ENCODE measurements around the gene BSG. TPM values are rescaled to one million over a fixed set of nuclear protein-coding genes. Genes with fewer than 3 reads are reported as not detected.

The BSG gene
- total RNA-seq, 2 donors from 2014 or later, result 176 to 264 TPM

DNA sequence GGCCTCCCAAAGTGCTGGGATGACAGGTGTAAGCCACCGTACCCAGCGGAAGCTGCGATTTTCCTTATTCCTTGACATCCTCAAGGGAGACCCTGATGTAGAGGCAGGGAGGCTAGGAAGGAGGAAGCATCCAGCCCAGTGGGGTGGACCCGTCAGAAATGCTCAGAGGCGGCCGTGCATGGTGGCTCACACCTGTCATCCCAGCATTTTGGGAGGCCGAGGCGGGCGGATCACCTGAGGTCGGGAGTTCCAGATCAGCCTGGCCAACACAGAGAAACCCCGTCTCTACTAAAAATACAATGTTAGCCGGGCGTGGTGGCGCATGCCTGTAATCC, 17.0 kb upstream of the BSG start:
- TF ChIP-seq, protein P1, sequence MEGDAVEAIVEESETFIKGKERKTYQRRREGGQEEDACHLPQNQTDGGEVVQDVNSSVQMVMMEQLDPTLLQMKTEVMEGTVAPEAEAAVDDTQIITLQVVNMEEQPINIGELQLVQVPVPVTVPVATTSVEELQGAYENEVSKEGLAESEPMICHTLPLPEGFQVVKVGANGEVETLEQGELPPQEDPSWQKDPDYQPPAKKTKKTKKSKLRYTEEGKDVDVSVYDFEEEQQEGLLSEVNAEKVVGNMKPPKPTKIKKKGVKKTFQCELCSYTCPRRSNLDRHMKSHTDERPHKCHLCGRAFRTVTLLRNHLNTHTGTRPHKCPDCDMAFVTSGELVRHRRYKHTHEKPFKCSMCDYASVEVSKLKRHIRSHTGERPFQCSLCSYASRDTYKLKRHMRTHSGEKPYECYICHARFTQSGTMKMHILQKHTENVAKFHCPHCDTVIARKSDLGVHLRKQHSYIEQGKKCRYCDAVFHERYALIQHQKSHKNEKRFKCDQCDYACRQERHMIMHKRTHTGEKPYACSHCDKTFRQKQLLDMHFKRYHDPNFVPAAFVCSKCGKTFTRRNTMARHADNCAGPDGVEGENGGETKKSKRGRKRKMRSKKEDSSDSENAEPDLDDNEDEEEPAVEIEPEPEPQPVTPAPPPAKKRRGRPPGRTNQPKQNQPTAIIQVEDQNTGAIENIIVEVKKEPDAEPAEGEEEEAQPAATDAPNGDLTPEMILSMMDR (IDR thresholded peaks at IDR 0.05), result no peak
- TF ChIP-seq POLR2A (IDR thresholded peaks at IDR 0.05), result no peak
- intact Hi-C loops (cut with DNase I), result no loop called here
- no peak for DNase-seq
- H3K4me1 ChIP-seq, result peaks cover 3% of the 10 kb centered on the region
- no peak overlapping the region for H3K4me3 ChIP-seq
- WGBS, 2 donors, result 88 to 92% methylated on average over 13 to 14 of the region's 14 CpGs
- no peaks in the 10 kb centered on the region for H3K9me3 ChIP-seq
- no peak for ATAC-seq
- H3K27ac ChIP-seq, result no peak overlapping the region
- H3K36me3 ChIP-seq (replicated peaks in 1 of 2; ENCODE audit: insufficient read depth in 1 of 2, low read depth in 2 of 2), result no peaks in the 10 kb centered on the region
- H3K27me3 ChIP-seq, result no peaks in the 10 kb centered on the region

DNA sequence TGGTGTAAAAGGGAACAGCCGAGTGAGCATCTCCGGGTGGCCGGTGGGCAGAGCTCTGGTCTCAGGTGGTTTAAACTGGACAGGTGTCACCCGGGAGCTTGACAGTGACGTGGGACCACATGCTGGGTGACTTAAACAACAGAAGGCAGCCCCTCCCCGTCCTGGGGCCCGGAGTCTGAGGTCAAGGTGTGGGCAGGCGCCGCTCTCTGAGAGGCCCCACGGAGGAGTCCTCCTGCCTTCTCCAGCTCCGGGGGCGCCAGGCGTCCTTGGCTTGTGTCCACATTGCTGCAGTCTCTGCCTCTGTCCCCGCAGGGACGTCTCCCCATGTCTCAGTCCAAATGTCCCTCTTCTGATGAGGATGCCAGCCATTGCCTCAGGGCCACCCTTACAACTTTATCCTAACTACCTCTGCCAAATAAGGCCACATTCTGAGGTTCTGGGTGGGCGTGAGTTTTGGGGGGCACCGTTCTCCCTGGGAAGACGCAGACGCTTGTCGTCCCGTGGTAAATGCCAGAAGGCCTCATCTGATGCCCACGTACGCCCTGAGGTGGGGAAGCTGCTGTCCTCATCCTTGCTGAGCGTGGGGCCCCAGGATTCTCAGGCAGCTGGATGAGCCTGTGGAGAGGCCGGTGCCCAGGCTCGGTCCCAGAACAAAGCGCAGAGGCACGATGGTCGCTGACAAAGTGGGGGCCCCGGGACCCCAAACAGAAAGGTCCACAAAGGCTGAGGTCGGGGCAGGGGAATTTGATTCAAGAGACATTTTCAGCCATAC, 15.6 kb upstream of the BSG start:
- DNase-seq (no peak), ATAC-seq (no peak)
- WGBS, 2 donors, result 57 to 66% methylated on average over 6 to 31 of the region's 31 CpGs
- Histone ChIP-seq H3K27me3 (no peaks in the 10 kb centered on the region), H3K4me3 (no peak overlapping the region), H3K9me3 (no peaks in the 10 kb centered on the region), H3K27ac (no peak overlapping the region), H3K4me1 (no peaks in the 10 kb centered on the region), H3K36me3 (replicated peaks in 1 of 2; ENCODE audit: insufficient read depth in 1 of 2, low read depth in 2 of 2) (no peaks in the 10 kb centered on the region)
- TF ChIP-seq POLR2A (IDR thresholded peaks at IDR 0.05), result no peak
- TF ChIP-seq, protein P1 (IDR thresholded peaks at IDR 0.05), result no peak
- intact Hi-C loops (cut with DNase I), result no loop called here

- no peaks in the 10 kb centered on the region for H3K4me1 ChIP-seq
- ATAC-seq (no peak), DNase-seq (no peak)
- intact Hi-C loops (cut with DNase I), result no loop called here
- no peak overlapping the region for H3K27ac ChIP-seq
- no peaks in the 10 kb centered on the region for H3K27me3 ChIP-seq
- no peaks in the 10 kb centered on the region for H3K36me3 ChIP-seq (replicated peaks in 1 of 2; ENCODE audit: insufficient read depth in 1 of 2, low read depth in 2 of 2)
- no peak overlapping the region for H3K4me3 ChIP-seq
- no peaks in the 10 kb centered on the region for H3K9me3 ChIP-seq
- 54 to 67% methylated on average over 7 to 19 of the region's 21 CpGs for WGBS, 2 donors
- TF ChIP-seq, protein P1 (IDR thresholded peaks at IDR 0.05), result no peak
Measured at GRCh38 chr19:558770-559439, 13.5 kb upstream of the BSG start.

DNA sequence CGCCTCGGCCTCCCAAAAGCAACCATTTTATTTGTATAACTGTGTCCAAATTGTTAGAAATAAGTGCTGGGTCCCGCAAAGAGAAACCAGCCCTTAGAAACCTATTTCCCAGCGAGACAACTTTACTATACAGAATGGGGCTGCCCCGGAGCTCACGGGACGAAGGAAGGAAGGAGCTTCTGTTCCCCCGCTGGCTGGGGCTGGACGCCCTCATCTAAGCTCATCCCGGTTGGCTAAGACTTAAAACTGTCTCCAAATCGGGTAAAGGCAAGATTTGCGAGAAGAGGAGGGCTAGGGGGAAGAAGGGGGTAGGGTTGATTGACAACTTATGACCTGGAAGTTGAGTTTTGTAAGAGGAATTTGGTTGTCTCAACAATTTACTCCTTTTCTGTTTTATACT, 12.3 kb upstream of the BSG start:
- Histone ChIP-seq H3K9me3 (no peaks in the 10 kb centered on the region), H3K36me3 (replicated peaks in 1 of 2; ENCODE audit: insufficient read depth in 1 of 2, low read depth in 2 of 2) (no peaks in the 10 kb centered on the region), H3K4me1 (no peaks in the 10 kb centered on the region), H3K27ac (no peak overlapping the region), H3K27me3 (no peaks in the 10 kb centered on the region), H3K4me3 (no peak overlapping the region)
- TF ChIP-seq POLR2A (IDR thresholded peaks at IDR 0.05), result no peak
- TF ChIP-seq, protein P1 (IDR thresholded peaks at IDR 0.05), result no peak
- ATAC-seq (no peak), DNase-seq (no peak)
- intact Hi-C loops (cut with DNase I), result no loop called here
- WGBS, 2 donors, result 62 to 77% methylated on average over 9 to 12 of the region's 12 CpGs
